Fibroblast of pulmonary artery (primary cell): ENCODE measurements around the gene SMIM7.
"Not testable (repeated sequence)": the region's sequence is repeated elsewhere in the genome, so short reads cannot be mapped to it uniquely, and the experiment has no call there.

Experiments
- DNase-seq: peaks from one replicate; pipeline ENCODE4 v3.0.0-alpha.2; 2010; ENCODE audit warnings: low read depth
- H3K4me3 ChIP-seq: replicated peaks from 2 replicates; pipeline ENCODE4 v1.5.1; 2011; ENCODE audit warnings: low read depth, mild to moderate bottlenecking, control low read depth, low read length, moderate library complexity
- TF ChIP-seq, protein P1 (sequence below): IDR thresholded peaks from 2 replicates; pipeline ENCODE4 v1.5.1; 2011; ENCODE audit warnings: mild to moderate bottlenecking, control low read depth, low read length, inconsistent platforms; ENCODE audit errors: missing control alignments

SMIM7 gene

GRCh38 chr19:16682539-16682938 is 22.6 kb upstream of the SMIM7 start:
- no peak overlapping the region for H3K4me3 ChIP-seq
- no peak for DNase-seq
- TF ChIP-seq, protein P1, sequence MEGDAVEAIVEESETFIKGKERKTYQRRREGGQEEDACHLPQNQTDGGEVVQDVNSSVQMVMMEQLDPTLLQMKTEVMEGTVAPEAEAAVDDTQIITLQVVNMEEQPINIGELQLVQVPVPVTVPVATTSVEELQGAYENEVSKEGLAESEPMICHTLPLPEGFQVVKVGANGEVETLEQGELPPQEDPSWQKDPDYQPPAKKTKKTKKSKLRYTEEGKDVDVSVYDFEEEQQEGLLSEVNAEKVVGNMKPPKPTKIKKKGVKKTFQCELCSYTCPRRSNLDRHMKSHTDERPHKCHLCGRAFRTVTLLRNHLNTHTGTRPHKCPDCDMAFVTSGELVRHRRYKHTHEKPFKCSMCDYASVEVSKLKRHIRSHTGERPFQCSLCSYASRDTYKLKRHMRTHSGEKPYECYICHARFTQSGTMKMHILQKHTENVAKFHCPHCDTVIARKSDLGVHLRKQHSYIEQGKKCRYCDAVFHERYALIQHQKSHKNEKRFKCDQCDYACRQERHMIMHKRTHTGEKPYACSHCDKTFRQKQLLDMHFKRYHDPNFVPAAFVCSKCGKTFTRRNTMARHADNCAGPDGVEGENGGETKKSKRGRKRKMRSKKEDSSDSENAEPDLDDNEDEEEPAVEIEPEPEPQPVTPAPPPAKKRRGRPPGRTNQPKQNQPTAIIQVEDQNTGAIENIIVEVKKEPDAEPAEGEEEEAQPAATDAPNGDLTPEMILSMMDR: no peak

DNA sequence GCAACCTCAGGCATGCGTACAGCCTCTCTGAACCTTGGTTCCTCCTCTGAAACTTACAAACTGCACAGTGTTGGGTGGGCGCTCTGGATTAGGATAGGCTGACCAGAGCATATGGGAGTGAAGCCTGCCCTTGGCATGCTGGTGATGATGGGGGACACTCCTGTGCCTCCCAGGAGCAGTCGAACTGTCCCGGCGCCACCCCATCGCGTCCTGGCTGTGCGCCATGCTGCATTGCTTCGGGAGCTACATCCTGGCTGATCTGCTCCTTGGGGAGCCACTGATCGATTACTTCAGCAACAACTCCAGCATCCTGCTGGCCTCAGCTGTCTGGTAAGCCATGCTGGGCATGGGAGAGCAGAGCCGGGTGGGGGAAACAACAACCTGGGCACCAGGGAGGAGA is 19.9 kb upstream of the SMIM7 start:
- no peak overlapping the region for H3K4me3 ChIP-seq
- TF ChIP-seq, protein P1: no peak

DNA sequence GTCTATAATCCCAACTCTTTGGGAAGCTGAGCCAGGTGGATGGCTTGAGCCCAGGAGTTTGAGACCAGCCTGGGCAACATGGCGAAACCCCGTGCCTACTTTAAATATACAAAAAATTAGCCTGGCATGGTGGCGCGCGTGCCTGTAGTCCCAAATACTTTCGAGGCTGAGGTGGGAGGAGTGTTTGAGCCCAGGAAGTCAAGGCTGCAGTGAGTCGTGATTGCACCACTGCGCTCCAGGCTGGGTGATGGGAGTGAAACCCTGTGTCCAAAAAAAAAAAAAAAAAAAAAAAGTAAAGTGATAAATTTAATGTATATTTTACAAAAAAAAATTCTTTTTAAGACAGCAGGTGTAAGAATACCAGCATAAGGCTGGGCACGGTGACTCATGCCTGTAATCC is 18.6 kb upstream of the SMIM7 start:
- TF ChIP-seq, protein P1: no peak
- no peak for DNase-seq
- no peak overlapping the region for H3K4me3 ChIP-seq

More for the DNA sequence above, 19.9 kb upstream of the SMIM7 start:
- no peak for DNase-seq

GRCh38 chr19:16677055-16677454 is 17.1 kb upstream of the SMIM7 start:
- no peak overlapping the region for H3K4me3 ChIP-seq
- TF ChIP-seq, protein P1: no peak
- DNase-seq: no peak

DNA sequence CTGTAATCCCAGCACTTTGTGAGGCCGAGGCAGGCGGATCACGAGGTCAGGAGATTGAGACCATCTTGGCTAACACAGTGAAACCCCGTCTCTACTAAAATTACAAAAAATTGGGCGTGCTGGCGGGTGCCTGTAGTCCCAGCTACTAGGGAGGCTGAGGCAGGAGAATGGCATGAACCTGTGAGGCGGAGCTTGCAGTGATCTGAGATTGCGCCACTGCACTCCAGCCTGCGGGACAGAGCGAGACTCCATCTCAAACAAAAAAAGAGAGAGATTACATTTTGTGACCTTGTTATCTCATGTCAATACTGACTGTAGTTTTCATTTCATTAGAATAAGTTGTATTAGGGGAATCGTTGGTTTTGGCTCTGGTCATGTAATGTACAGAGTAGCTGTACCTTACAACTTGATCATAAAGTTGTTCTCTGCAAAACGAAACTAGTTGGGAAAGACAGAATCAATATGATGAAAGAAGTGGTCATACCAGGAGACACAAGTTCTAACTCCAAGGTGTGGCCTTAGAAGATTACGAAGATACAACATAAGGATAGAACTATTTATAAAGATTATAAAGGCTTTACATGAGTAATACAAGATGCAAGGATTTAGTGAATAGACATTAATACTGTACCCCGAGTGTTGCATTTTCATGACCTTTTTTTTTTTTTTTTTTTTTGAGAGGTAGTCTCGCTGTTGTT is 16.3 kb upstream of the SMIM7 start:
- TF ChIP-seq, protein P1: no peak
- DNase-seq: no peak
- H3K4me3 ChIP-seq: no peak overlapping the region

- not testable (repeated sequence) for DNase-seq, H3K4me3 ChIP-seq
These were observed 13.9 kb upstream of the SMIM7 start for GRCh38 chr19:16673839-16674238.

GRCh38 chr19:16673231-16673630 is 13.3 kb upstream of the SMIM7 start:
- TF ChIP-seq, protein P1: no peak
- no peak for DNase-seq
- no peak overlapping the region for H3K4me3 ChIP-seq
